GM21390 (cell line): ENCODE measurements around the gene ELAVL2.

ENCODE experiments used
- ATAC-seq: cut with Tn5 transposase; IDR thresholded peaks from one replicate; pipeline ENCODE4 v1.9.1; 2021; ENCODE audit not compliant: unreplicated experiment

The ELAVL2 gene

DNA sequence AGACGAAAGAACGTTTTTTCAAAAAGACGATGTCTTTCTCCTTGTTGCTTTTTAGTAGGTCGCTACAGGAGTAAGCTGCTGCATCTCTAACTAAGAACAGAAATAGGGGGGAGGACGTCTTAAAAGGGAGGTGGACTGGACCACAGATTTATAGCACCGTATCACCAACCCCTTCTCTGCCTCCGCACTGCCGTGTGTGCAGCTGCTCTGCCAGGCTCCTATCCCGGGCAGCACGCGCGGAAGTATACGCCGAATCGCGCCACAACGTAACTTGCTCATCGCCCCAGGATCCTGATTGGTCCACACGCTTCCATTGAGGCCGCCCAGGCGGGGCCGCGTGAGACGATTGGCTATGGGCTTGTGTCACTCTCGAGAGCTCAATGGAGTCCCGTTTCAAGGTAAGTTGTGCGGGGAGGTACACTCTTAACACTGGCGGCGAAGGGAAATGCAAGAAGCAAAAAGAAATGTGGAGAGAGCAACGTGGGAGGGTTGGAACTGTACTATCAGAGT is at the start of gene ELAVL2:
Gene ELAVL2, minus strand, starts transcription at position 121 of the 510 bp plus-strand sequence. CDS start 64,006 bp downstream, outside the sequence.
- no peak for ATAC-seq

DNA sequence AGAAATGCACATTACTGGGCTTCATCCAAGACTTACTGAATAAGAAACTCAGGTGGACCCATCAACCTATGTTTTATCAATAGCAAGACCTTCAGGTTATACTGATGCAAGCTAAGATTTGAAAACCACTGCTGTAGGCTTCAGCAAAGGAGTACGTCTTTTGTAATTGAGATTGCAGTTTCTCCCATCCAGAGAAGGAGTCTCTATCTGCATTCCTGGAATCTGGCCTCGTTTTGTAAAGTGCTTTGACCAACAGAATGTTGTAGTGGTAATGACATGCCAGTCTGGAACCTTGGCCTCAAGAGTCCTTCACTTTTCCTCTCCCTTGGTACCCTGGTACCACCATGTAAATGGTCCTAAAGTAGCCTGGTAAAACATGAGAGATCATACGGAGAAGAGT is 32.2 kb upstream of the ELAVL2 start:
- no peak for ATAC-seq

DNA sequence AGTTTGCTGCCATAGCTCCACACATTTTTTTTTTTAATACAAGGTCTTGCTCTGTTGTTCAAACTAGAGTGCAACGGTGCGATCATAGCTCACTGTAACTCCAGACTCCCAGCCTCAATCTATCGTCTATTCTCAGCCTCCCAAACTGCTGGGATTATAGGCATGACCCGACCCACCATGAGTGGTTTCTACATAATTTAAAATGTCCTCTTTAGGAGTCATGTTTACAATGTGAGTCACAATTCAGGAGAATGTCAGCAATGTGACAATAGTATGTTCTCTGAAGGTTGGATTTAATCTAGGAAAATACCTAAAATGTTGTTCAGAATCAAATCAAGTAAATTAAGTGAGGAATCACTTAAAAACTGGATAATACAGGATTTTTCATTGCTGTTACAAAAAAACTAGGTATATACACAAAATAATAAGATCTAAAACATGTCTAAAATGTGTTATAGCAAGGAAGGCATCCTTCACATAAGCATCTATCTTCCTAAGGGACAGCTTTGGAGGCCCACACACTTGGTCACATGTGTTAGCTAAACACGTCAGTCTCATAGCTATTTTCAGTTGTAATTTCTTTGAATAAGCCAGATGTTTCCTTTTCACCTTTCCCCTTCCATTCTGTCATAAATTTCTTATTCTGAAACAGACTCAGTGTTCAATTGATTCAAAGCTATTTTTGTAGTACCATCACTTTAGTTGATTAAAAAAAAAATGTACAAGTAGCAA is 30.0 kb upstream of the ELAVL2 start:
- no peak for ATAC-seq

DNA sequence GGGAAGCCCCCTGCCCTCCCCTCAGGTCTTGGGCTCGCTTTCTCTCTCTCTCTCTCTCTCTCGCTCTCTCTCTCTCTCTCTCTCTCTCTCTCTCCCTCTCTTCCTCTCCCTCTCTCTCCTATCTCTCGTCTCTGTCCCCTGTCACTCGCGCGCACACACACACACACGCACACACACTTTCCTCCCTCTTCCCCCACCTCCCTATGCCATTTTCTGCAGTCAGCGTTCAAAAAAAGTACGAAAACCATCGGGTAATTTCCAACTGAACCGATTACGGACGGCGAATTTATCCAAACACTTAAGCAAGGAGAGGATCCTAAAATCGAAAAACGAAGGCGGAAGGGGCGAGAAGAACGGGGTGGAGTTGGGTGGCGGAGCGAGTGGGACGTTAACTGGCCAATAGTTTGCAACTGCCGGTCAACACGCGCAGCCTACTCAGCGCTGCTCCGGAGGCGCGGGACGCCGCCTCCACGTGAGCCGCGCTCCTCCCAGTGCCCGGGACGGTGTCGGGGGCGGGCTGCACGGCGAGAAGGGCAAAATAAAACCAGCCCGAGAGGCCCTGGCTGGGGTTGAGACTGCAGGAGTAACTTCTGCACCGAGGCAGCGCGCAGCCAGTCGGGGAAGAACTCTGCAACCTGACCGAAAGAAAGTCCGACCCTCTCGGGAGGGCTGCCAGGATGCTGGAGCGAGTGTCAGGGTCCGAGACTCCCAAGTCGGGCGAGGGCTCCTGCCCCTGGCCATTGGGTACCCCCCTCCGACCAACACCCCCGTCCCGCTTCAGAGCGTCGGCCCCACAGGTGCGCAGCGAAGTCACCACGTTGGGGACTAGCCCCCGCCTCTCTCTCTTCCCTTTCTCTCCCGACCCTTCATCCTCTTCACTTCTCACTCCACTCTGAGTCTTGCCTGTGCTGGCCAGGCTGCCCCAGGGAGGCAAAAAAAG is 24.9 kb upstream of the ELAVL2 start:
- ATAC-seq, result no peak

DNA sequence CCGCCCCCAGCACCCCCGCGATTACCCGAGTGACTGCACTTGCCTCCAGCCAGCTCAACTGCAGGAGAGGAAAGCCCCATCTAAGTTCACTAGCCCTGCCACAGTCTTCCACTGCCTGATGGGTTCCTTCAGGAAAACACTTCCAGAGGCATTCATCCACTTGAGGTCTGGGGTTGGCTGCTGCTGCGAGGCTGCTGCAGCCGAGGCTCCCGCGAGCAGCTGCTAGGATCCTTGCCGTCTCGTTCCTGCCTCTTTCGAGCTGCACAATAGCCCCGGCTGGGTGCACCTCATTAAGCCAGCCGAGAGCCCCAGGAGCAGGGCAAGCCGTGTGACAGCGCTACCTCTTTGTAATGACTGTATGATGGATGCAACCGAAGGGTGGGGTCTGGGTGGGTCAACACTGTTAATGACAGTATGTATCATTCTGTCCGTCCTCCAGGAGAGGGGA is 24.2 kb upstream of the ELAVL2 start:
- ATAC-seq, result no peak

DNA sequence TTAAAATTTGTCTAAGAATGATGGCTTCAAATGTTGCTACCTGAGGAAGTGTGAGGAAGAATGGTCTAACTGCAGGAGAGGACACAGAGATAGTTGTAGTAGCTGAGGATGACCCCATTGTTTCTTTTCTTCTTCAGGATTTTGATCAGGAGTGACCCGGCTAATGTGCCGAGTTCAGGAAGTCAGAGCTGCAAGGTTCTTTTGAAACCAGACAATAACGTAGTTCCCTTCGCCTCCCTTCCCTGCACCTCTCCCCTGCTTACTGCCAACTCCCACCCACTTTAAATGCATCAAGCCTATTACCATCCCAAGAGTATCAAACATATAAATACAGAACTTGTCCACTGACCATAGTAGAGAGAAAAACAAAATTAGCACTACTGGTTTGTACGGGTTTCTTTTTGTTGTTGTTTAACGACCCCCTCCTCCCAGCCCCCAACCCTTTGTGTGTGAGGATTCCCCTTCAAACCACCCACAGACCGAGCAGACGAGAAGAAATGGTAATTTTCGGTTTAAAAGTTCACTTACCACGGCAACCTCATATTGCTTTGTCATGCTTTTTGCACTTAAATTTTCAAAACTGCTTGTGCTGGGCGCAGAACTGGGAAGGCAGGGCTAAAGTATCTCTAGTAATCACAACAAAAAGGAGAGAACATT is 23.5 kb upstream of the ELAVL2 start:
- ATAC-seq, result no peak

DNA sequence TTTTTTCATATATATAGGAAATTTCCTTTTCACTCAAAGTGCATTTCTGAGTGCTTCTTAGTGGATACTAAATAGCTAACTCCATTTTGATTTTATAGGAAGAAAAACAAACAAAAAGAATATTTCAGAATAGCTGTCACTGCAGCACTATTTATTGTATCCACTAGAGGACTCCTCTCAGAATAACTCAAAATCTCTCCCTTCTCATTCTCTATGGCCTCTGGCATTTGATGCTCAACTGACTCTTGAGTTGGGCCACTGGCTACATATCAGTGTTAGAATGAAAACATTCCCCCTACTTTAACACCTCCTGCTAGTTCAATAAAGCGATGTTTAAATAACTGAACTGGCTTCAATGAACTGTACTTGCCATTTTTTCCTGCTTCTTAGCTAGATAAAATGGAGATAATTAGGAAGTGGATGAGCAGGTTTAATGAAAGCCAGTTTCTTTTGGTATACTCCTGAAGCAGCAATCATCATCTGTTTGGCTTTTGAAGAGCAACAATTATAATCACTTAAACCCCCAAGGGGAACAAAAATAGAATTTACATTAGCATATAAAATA is 16.6 kb upstream of the ELAVL2 start:
- ATAC-seq, result no peak

DNA sequence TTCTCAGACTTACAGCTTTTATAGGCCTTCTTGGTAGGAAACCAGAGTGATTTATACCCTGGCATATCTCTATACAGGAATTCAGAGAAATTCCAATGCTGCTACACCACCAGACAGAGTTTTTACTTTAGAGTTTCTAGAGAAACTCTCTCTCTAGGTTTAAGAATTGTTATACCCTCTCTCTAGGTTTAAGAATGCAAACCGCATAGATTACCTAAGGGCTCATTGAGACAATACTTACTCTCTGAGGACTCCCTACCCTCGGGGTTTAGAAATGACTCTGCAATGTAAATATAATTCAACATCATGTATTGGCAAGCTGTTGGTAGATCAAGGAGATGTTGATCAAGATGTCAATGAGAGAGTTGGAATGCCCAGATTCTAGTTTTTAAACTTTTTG is 15.3 kb upstream of the ELAVL2 start:
- ATAC-seq, result no peak

DNA sequence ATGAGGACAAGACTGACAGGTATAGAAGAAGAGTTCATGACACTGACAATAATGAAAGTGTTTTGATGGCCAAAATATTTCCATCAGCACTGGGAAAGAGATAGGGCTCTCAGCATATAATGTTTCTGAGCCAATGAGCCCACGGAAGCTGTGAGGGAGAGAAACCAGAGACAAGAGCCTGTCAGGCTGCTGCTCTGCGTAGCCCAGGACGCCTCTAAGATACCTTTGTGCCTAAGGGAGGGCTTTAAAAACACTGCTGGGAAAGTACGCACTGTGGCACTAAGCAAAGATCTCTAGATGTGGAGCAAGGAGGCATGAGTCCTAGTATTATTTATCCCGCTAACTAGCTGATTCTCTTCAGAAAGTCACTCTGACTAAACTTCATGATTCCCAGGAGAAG is 11.0 kb upstream of the ELAVL2 start:
- no peak for ATAC-seq

DNA sequence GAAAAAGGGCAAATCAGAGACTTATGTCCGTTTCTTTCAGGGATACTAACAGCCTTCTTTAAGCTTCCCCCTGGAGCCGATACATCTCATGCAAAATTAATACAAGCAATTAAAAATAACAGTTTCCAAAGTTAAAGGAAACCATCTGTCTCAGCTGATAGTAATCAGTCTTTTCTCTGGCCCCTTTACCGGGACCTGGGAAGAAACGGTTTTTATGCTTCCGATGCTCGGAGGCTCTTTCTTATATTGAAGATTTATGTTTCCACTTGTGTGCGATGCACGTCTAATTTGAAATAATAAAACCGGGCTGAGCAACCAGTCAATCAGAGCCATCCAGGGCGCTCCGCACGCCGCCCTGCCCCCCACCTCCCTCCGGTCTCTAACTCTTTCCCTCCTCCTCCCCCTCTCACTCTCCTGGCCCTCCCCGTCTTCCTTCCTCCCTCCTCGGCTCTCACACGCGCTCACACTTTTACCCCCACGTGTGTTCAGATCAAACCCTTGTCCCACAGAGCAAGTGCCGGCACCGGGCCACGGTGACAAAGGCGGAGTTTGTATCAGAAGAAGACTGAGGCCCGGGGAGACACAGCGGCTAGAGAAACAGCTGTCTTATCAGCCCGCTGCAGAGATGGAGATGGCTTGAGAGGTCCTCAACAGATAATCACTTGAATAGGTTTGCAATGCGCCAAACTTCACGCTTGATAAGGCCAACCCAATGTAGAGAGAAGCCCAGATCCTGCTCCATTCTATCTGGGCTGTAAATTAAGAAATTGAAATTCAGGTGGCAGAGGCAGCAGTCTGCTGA is 5.1 kb upstream of the ELAVL2 start:
- no peak for ATAC-seq

DNA sequence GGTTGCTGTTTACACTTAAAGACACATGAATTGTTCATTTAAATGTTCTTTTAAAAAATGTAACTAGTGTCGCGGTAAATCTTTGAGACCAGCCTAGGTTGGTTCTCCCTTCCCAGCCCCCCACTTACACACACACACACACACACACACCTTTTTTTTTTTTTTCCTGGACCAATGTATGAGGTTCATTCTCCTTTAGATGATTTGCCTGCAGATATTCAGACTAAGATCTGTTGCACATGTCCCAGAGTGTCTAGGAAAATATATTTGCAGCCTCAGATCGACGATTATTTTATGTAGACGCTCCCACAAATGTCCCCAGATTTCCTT is 4.4 kb upstream of the ELAVL2 start:
- no peak for ATAC-seq

DNA sequence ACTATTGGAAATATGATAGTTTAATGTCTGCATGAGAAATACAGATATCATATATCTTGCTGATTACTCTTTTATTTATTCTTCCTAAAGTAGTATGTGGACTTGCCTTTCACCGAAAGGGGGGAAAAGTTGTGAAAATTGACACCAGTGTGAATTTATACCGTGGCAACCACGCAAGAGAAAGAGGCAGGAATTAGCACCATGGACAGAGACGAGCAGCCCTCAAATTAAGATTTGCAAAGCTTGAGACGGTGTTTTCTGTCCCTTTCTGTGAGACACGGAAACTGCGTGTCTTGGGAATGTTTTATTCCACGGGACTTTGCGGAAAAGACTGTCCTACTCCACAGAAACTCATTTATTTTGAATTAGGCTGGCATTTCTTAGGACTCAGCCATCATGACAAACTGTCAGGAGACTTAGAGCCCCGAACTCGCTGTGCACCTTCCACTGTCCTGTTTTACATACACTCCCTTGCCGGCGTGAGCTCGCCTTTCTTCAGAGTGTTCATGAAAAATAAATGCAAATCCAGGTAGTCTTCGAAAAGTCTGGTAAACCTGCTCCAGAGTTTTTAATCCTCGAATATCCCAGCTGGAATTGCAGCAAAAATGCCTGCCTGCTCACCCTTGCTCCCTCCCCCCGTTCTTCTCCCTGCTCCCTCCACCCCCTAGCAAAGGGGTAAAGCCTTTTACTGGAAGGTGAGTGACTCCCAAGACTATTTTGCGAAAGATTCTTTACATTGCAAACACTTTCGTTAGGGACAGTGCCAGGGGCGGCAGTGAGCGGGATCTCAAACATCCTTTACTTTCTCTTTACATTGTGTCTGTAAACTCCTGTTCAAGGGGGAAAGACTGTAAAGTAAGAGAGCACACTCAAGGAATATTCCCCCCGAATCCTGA is 3.8 kb upstream of the ELAVL2 start:
- ATAC-seq, result no peak

DNA sequence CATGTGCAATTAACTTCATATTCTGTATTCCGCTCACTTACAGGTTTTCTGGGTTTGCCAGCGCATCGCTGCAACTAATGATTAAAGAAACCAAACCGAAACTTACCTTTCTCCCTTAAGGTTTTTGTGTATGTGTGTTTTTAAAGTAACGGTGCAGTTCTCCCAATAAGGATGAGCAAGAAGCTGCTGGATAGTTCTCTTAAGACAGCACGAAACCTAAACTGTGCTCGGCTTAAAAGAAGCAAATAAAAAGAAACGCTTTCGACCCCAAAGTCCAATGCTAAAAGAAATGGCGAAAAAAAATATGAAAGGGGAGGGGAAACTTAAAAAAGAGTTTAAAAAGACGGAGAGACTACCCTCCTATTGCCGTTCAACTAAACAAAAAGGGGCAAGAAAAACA is 340 bp downstream of the ELAVL2 start:
- no peak for ATAC-seq

DNA sequence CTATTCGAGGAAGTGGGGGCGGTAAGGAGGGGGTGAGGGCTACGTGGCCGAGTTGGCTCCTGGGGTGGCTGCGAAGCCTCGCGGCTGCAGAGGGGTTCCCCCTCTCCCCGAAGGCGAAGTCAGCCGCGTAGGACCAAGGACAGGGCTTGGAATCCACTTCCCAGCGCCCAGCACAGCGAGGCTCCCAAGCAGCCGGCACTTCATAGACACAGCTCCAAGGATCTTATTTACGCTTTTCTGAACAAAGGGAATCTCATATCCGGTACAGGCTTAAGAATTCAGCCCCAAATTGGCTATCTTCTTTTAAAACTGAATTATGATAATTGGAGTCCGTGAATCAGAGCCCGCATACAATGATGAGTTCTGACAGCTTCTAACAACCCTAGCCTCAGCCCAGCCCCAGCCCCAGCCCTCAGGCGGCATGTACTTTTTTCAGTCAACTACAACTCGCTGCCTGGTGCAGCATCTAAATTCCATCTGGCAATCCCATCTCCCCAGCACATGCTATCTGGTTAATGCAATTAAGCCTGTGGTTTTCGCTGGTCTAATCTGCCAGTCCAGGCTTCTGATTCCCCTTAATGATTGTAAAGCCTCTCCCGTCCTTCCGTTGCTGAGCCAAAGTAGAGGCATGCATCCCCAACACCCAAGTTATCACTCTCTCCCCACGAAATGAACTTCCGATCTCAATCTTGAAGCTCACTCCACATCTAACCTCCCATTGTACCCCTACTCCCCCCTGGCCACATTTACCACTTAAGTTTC is 1.0 kb downstream of the ELAVL2 start:
- no peak for ATAC-seq

DNA sequence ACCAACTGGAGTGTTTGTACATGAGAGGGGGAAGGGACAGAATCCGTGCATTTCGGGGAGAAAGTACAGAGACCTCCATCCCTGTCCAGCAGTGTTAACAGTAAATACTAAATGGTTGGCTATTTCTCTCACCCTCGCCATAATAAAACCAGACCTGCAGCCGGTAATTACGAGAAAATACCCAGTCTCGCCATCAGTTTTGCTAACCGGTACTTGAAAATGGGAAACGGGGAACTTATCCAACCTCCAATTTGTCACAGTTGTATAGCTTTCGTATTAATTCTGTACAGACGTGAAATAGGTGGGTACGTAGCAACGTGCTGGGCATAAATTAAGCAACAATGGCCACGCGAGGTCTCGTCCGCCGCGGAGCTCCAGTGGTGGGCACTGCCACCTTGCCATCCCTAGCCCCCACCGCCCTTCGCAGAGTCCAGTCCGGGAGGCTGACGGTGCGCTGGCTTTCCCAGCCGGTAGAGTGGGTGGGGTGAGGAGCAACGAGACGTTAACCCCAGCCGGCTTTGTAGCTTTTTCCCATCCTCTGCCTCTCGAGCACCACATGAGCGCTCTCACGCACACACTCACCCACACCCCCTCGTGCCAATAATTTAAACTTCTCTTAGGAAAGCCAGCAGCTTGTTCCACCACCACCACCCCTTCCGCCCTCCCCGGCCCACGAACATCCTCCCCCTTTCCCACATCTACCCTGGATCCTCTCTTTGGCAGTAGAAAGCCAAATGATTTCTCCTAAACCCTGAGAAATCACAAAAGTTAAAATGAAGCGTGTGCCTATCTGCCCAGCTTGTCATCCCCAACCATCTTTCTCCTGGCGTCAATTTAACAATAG is 1.8 kb downstream of the ELAVL2 start:
- no peak for ATAC-seq

DNA sequence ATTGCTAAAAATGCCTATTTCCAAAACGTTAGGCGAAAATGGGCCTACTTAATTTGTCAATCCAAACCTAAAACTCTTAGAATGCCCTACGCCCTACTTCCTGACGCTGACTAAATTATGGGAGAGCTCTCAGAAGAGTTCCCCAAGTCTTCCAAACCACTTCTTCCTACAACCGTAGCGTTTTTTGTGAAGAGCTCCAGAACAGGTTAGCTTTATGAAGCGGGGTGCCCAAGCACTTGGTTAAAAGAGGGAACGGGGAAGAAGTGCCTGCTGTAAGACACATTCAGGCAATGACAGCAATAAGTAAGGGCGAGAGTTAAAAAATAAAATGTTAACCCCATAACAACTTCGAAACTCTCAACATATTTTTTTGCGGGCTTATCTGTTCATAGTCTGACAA is 2.8 kb downstream of the ELAVL2 start:
- no peak for ATAC-seq

DNA sequence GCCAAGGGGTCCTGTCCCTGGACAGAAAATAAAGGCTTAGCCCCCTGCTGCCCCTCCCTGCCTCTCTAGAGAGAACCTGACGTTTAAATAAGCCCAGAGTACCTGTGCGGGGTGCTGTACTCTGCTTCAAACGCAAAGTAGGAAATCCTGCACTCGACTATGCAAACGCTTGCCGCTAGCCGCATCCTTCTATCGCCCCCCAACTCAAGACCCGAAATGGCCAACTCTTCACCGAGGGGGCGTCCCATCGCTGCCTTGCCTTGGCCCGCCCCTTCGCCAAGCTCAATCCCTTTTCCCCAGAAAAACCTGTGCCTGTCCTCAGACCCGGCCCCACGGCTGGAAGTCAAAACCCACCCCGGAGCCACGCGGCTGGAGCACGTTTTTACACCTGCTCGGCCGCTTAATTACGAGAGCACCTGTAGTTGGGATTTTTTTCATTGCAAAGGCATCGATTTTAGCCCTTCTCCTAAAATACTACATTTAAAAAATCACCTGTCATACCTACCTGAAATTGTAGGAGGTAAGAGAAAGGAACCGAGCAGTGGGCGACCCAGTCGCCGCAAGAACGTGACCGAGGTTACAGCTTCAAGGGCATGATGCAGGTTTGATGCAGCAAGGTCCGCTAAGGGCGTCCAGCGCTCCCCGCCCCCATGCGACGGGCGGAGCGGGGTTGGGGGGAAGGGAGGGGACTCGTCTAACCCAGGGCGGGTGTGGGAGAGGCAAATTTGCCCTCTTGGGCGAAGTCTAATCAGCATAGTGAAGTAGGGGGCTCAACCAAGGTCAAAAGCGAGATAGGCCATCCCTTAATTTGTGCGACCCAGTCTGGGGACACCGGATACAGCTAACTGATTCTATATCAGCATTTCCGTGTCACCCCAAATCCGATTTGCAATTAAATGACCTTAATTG is 3.5 kb downstream of the ELAVL2 start:
- ATAC-seq, result no peak
